Brain microvascular endothelial cell (primary cell): ENCODE measurements around the gene KLF13.

Experiments
- DNase-seq: peaks from one replicate; pipeline ENCODE4 v3.0.0-alpha.2; 2020
- H3K27ac ChIP-seq: fragments of 250-450 bp; sonication (Bioruptor Pico); 2 replicates; pipeline ENCODE4 v1.5.1; 2020; ENCODE audit warnings: mild to moderate bottlenecking, moderate library complexity
- H3K27me3 ChIP-seq: fragments of 250-450 bp; sonication (Bioruptor Pico); replicated peaks from 2 replicates; pipeline ENCODE4 v1.5.1; 2020; ENCODE audit warnings: mild to moderate bottlenecking
- H3K36me3 ChIP-seq: fragments of 250-450 bp; sonication (Bioruptor Pico); replicated peaks from 2 replicates; pipeline ENCODE4 v1.5.1; 2020; ENCODE audit warnings: mild to moderate bottlenecking
- H3K4me3 ChIP-seq: 2 replicates; pipeline ENCODE4 v1.5.1; 2011; ENCODE audit warnings: low read depth, mild to moderate bottlenecking, control low read depth, low read length, moderate library complexity
- in situ Hi-C: cut with HindIII; loops from 2 replicates; pipeline ENCODE4 v1.10.0; 2017; ENCODE audit warnings: low sequenced_read_pairs, low pct_ligation_motif_present
- TF ChIP-seq, protein P1 (sequence below): IDR thresholded peaks from 2 replicates; pipeline ENCODE4 v1.5.1; 2011; ENCODE audit warnings: low read depth, mild to moderate bottlenecking, moderate library complexity, low read length, control low read depth, inconsistent platforms; ENCODE audit errors: missing control alignments

The KLF13 gene

GRCh38 chr15:31296646-31297574 lies 29.7 kb upstream of the KLF13 start:
- no peak overlapping the region for H3K27ac ChIP-seq
- peaks cover 14% of the 10 kb centered on the region for H3K27me3 ChIP-seq
- no peaks in the 10 kb centered on the region for H3K36me3 ChIP-seq
- in situ Hi-C loops, result no loop called here
- DNase-seq, result no peak
- no peak overlapping the region for H3K4me3 ChIP-seq
- TF ChIP-seq, protein P1, sequence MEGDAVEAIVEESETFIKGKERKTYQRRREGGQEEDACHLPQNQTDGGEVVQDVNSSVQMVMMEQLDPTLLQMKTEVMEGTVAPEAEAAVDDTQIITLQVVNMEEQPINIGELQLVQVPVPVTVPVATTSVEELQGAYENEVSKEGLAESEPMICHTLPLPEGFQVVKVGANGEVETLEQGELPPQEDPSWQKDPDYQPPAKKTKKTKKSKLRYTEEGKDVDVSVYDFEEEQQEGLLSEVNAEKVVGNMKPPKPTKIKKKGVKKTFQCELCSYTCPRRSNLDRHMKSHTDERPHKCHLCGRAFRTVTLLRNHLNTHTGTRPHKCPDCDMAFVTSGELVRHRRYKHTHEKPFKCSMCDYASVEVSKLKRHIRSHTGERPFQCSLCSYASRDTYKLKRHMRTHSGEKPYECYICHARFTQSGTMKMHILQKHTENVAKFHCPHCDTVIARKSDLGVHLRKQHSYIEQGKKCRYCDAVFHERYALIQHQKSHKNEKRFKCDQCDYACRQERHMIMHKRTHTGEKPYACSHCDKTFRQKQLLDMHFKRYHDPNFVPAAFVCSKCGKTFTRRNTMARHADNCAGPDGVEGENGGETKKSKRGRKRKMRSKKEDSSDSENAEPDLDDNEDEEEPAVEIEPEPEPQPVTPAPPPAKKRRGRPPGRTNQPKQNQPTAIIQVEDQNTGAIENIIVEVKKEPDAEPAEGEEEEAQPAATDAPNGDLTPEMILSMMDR, result no peak

- in situ Hi-C loops, result no loop called here
- no peaks in the 10 kb centered on the region for H3K36me3 ChIP-seq
- no peak for DNase-seq
- no peak overlapping the region for H3K4me3 ChIP-seq
- no peak overlapping the region for H3K27ac ChIP-seq
- H3K27me3 ChIP-seq, result peaks cover 14% of the 10 kb centered on the region
- TF ChIP-seq, protein P1, result no peak
Observed at GRCh38 chr15:31297575-31298456, 28.8 kb upstream of the KLF13 start.

DNA sequence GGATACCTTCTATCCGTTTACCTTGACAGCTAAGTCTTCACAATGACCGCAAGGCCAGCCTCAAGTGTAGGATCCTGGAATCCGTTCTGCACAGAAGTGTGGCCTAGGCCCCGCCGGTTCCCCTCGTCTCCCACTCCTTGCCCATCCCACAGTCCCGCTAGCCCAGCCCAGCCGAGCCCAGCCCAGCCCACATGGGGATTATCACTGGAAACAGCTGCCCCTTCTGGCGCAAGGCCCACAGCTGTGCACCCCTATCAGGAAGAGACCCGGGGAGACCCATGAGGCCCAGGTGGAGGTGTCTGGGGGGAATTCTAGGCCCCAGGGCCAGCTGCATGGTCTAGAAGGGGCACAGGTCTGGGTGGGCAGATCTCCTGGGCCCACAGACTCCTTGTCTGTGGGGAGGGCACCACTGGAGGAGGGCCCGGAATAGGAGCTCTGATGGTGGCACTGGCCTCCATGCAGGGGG lies 27.9 kb upstream of the KLF13 start:
- Histone ChIP-seq H3K4me3 (no peak overlapping the region), H3K27ac (no peak overlapping the region), H3K27me3 (peaks cover 14% of the 10 kb centered on the region), H3K36me3 (no peaks in the 10 kb centered on the region)
- in situ Hi-C loops, result no loop called here
- TF ChIP-seq, protein P1, result no peak
- DNase-seq, result no peak

GRCh38 chr15:31300208-31300661 lies 26.4 kb upstream of the KLF13 start:
- in situ Hi-C loops, result loop anchor here (25.0 kb wide), 1 partner anchor 88 kb away; no protein-coding TSS in a partner anchor
- DNase-seq, result no peak
- TF ChIP-seq, protein P1, result no peak
- Histone ChIP-seq H3K27ac (no peak overlapping the region), H3K27me3 (peaks cover 14% of the 10 kb centered on the region), H3K4me3 (no peak overlapping the region), H3K36me3 (no peaks in the 10 kb centered on the region)

GRCh38 chr15:31300981-31301672 lies 25.5 kb upstream of the KLF13 start:
- no peaks in the 10 kb centered on the region for H3K36me3 ChIP-seq
- TF ChIP-seq, protein P1, result no peak
- in situ Hi-C loops, result loop anchor here (25.0 kb wide), 1 partner anchor 89 kb away; no protein-coding TSS in a partner anchor
- peaks cover 10% of the 10 kb centered on the region for H3K27me3 ChIP-seq
- H3K27ac ChIP-seq, result no peak overlapping the region
- no peak overlapping the region for H3K4me3 ChIP-seq
- DNase-seq, result no peak
